ENCODE measurements around the gene KIRREL3. TPM values are rescaled to one million over a fixed set of nuclear protein-coding genes. Genes with fewer than 3 reads are reported as not detected.

KIRREL3 gene
- polyA plus RNA-seq, 1 of the 3 experiments (the other 2 are of a cell fraction): 3.7 TPM

DNA sequence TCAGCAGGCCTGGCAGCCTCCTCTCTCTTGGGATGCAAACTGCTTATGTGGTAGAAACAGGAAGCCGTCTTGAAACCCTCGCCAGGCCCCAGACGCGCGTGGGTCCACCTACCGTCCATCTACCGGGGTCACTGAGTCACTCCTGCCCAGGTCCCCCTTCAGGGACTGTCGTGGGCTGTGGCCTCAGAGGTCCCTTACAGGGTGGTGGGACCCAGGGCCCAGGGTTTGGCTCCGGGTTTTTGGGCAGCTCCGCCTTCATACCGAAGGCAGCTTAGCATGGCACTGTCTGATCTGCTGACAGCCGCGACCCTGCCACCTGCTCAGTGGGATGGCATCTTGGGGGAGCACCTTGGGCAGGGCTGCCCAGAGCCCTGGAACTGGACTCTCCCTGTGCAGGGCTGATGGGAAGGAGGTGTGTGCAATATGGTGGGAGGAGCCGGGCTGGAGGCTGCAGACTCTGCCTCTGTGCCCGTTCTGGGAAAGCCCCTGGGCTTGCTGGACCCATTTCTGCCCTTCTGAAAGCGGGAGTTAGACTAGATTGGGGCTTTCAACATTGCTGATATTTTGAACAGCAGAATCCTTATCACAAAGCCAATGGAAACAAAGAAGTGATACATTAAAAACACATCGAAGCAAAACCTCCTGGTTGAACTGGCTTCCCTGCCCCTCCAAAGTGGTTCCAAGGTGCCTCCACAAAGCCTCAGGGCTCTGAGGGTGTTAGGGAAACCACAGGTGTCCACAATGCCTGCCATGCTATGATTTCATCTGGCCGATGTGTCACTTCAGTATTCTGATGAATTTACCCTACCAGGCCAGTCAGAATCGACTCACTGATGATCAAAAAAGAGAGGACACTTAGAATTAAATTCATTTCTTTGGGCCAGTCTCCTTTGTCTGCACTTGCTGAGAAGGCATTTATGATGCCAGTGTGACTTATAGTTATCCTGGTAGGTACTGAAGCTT, 316.5 kb downstream of the KIRREL3 start:
- H3K9ac ChIP-seq: no peak overlapping the region
- H3K4me1 ChIP-seq (ENCODE audit: control insufficient read depth in 1 of 2, insufficient read depth in 2 of 2, low read depth in 1 of 2, low read length in 1 of 2): no peaks in the 10 kb centered on the region
- ChIA-PET CTCF (no interaction called here), POLR2A (no interaction called here)
- H3K9me3 ChIP-seq: no peaks in the 10 kb centered on the region
- WGBS (ENCODE audit: low lambda C conversion rate): 88% methylated on average over 19 of the region's 19 CpGs
- H4K20me1 ChIP-seq (ENCODE audit: insufficient read depth): no peaks in the 10 kb centered on the region
- H3K79me2 ChIP-seq (ENCODE audit: insufficient read depth): no peaks in the 10 kb centered on the region
- no peak overlapping the region for H3K4me3 ChIP-seq (ENCODE audit: low read depth in 2 of 2, low read length in 1 of 2)
- TF ChIP-seq ELF1 (IDR thresholded peaks at IDR 0.05): no peak
- TF ChIP-seq FOXM1 (IDR thresholded peaks at IDR 0.05; ENCODE audit: low read depth): no peak
- no peak for TF ChIP-seq RFX5 (IDR thresholded peaks at IDR 0.05; ENCODE audit: low read length)
- TF ChIP-seq, protein P1, sequence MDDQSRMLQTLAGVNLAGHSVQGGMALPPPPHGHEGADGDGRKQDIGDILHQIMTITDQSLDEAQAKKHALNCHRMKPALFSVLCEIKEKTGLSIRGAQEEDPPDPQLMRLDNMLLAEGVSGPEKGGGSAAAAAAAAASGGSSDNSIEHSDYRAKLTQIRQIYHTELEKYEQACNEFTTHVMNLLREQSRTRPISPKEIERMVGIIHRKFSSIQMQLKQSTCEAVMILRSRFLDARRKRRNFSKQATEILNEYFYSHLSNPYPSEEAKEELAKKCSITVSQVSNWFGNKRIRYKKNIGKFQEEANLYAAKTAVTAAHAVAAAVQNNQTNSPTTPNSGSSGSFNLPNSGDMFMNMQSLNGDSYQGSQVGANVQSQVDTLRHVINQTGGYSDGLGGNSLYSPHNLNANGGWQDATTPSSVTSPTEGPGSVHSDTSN (IDR thresholded peaks at IDR 0.05): no peak
- no peak for TF ChIP-seq TAF1 (IDR thresholded peaks at IDR 0.05; ENCODE audit: borderline replicate concordance, low read depth, low read length)
- no peak for TF ChIP-seq SMC3 (IDR thresholded peaks at IDR 0.05; ENCODE audit: low read depth, low read length)
- no peak for TF ChIP-seq EZH2phosphoT487 (IDR thresholded peaks at IDR 0.05; ENCODE audit: borderline replicate concordance, low read depth)
- H2AFZ ChIP-seq (ENCODE audit: low read depth): no peak overlapping the region
- H3K4me2 ChIP-seq: no peak overlapping the region
- no peaks in the 10 kb centered on the region for H3K27me3 ChIP-seq (ENCODE audit: insufficient read depth)
- peaks cover 8% of the 10 kb centered on the region for H3F3A ChIP-seq (replicated peaks; ENCODE audit: insufficient read depth)
- no peaks in the 10 kb centered on the region for H3K36me3 ChIP-seq (replicated peaks in 1 of 2; ENCODE audit: control insufficient read depth in 1 of 2, insufficient read depth in 2 of 2, low read length in 1 of 2)
- H3K27ac ChIP-seq (ENCODE audit: low read depth in 2 of 2, low read length in 1 of 2): no peak overlapping the region
- DNase-seq: no peak
- no peaks in the 10 kb centered on the region for H3K9me2 ChIP-seq

DNA sequence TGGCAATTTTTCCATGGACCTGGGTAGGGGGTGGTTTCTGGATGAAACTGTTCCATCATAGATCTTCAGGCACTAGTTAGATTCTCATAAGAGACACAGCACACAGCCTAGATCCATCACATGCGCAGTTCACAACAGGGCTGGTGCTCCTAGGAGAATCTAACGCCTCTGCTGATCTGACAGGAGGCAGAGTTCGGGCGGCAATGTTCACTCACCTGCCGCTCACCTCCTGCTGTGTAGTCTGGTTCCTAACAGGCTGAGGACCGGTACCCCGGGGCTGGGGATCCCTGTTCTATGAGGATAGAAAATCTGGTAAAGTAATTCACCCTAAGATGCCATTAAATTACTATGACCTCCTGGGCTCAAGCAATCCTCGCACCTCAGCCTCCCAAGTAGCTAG, 318.0 kb downstream of the KIRREL3 start:
- H3K9ac ChIP-seq: no peak overlapping the region
- H3K4me2 ChIP-seq: no peak overlapping the region
- H3K9me3 ChIP-seq: no peaks in the 10 kb centered on the region
- no peaks in the 10 kb centered on the region; a peak in 1 of 4 replicates for H3K4me1 ChIP-seq (ENCODE audit: control insufficient read depth in 1 of 2, insufficient read depth in 2 of 2, low read depth in 1 of 2, low read length in 1 of 2)
- 89% methylated on average over 4 of the region's 8 CpGs for WGBS (ENCODE audit: low lambda C conversion rate)
- H3F3A ChIP-seq (replicated peaks; ENCODE audit: insufficient read depth): peaks cover 8% of the 10 kb centered on the region
- no peaks in the 10 kb centered on the region for H3K27me3 ChIP-seq (ENCODE audit: insufficient read depth)
- H2AFZ ChIP-seq (ENCODE audit: low read depth): no peak overlapping the region
- ChIA-PET CTCF (no interaction called here), POLR2A (no interaction called here)
- no peak overlapping the region for H3K27ac ChIP-seq (ENCODE audit: low read depth in 2 of 2, low read length in 1 of 2)
- no peaks in the 10 kb centered on the region for H4K20me1 ChIP-seq (ENCODE audit: insufficient read depth)
- H3K79me2 ChIP-seq (ENCODE audit: insufficient read depth): no peaks in the 10 kb centered on the region
- TF ChIP-seq JUND (IDR thresholded peaks at IDR 0.05): no peak
- TF ChIP-seq ELF1 (IDR thresholded peaks at IDR 0.05): no peak
- TF ChIP-seq, protein P1 (IDR thresholded peaks at IDR 0.05): no peak
- no peak for TF ChIP-seq FOXJ3 (CRISPR knock-in tag; IDR thresholded peaks at IDR 0.05)
- TF ChIP-seq MEF2A (IDR thresholded peaks at IDR 0.05; ENCODE audit: borderline replicate concordance, low read depth): no peak
- TF ChIP-seq, protein P2, sequence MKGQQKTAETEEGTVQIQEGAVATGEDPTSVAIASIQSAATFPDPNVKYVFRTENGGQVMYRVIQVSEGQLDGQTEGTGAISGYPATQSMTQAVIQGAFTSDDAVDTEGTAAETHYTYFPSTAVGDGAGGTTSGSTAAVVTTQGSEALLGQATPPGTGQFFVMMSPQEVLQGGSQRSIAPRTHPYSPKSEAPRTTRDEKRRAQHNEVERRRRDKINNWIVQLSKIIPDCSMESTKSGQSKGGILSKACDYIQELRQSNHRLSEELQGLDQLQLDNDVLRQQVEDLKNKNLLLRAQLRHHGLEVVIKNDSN (IDR thresholded peaks at IDR 0.05; ENCODE audit: borderline replicate concordance, low read depth): no peak
- TF ChIP-seq SIN3A (IDR thresholded peaks at IDR 0.05; ENCODE audit: borderline replicate concordance, low read depth, low read length): no peak
- TF ChIP-seq, protein P3, sequence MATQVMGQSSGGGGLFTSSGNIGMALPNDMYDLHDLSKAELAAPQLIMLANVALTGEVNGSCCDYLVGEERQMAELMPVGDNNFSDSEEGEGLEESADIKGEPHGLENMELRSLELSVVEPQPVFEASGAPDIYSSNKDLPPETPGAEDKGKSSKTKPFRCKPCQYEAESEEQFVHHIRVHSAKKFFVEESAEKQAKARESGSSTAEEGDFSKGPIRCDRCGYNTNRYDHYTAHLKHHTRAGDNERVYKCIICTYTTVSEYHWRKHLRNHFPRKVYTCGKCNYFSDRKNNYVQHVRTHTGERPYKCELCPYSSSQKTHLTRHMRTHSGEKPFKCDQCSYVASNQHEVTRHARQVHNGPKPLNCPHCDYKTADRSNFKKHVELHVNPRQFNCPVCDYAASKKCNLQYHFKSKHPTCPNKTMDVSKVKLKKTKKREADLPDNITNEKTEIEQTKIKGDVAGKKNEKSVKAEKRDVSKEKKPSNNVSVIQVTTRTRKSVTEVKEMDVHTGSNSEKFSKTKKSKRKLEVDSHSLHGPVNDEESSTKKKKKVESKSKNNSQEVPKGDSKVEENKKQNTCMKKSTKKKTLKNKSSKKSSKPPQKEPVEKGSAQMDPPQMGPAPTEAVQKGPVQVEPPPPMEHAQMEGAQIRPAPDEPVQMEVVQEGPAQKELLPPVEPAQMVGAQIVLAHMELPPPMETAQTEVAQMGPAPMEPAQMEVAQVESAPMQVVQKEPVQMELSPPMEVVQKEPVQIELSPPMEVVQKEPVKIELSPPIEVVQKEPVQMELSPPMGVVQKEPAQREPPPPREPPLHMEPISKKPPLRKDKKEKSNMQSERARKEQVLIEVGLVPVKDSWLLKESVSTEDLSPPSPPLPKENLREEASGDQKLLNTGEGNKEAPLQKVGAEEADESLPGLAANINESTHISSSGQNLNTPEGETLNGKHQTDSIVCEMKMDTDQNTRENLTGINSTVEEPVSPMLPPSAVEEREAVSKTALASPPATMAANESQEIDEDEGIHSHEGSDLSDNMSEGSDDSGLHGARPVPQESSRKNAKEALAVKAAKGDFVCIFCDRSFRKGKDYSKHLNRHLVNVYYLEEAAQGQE (IDR thresholded peaks at IDR 0.05; ENCODE audit: low read depth, low read length): no peak
- TF ChIP-seq, protein P4, sequence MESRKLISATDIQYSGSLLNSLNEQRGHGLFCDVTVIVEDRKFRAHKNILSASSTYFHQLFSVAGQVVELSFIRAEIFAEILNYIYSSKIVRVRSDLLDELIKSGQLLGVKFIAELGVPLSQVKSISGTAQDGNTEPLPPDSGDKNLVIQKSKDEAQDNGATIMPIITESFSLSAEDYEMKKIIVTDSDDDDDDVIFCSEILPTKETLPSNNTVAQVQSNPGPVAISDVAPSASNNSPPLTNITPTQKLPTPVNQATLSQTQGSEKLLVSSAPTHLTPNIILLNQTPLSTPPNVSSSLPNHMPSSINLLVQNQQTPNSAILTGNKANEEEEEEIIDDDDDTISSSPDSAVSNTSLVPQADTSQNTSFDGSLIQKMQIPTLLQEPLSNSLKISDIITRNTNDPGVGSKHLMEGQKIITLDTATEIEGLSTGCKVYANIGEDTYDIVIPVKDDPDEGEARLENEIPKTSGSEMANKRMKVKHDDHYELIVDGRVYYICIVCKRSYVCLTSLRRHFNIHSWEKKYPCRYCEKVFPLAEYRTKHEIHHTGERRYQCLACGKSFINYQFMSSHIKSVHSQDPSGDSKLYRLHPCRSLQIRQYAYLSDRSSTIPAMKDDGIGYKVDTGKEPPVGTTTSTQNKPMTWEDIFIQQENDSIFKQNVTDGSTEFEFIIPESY (IDR thresholded peaks at IDR 0.05; ENCODE audit: borderline replicate concordance, low read depth): no peak
- H3K9me2 ChIP-seq: no peaks in the 10 kb centered on the region
- DNase-seq: no peak
- no peaks in the 10 kb centered on the region for H3K36me3 ChIP-seq (replicated peaks in 1 of 2; ENCODE audit: control insufficient read depth in 1 of 2, insufficient read depth in 2 of 2, low read length in 1 of 2)
- H3K4me3 ChIP-seq (ENCODE audit: low read depth in 2 of 2, low read length in 1 of 2): no peak overlapping the region

Data from SK-N-SH (cell line).